H1 (cell line): ENCODE measurements around the gene MFNG. TPM values are rescaled to one million over a fixed set of nuclear protein-coding genes. Genes with fewer than 3 reads are reported as not detected.

Source experiments
- RAD21 ChIP-seq, 2 experiments: IDR thresholded peaks in 1 of 2; conservative IDR thresholded peaks in 1 of 2; 2 replicates each; pipeline ENCODE4 v1.6.1; 2011; ENCODE audit warnings: low read depth in 2 of 2, low read length in 2 of 2, improper control_type of control experiment in 1 of 2, inconsistent platforms in 1 of 2, mild to moderate bottlenecking in 1 of 2, moderate library complexity in 1 of 2
- RNF2 ChIP-seq: fragments of 200-900, 300-1000 bp; sonication (generic); IDR thresholded peaks from 2 replicates; pipeline ENCODE4 v1.7.1; 2016; ENCODE audit warnings: borderline replicate concordance, low read depth, mild to moderate bottlenecking, antibody characterized with exemption, low read length; ENCODE audit not compliant: poor library complexity, severe bottlenecking; ENCODE audit errors: missing control alignments
- SIN3A ChIP-seq, 2 experiments: IDR thresholded peaks in 1 of 2; conservative IDR thresholded peaks in 1 of 2; 2 replicates each; pipeline ENCODE4 v1.6.1; 2011 to 2012; ENCODE audit warnings: low read length in 2 of 2, improper control_type of control experiment in 1 of 2, low read depth in 1 of 2, mild to moderate bottlenecking in 1 of 2
- SIRT6 ChIP-seq: IDR thresholded peaks from one replicate; pipeline ENCODE4 v1.7.1; 2012; ENCODE audit warnings: low read length, inconsistent platforms
- TCF12 ChIP-seq: IDR thresholded peaks from 2 replicates; pipeline ENCODE4 v1.6.1; 2011; ENCODE audit warnings: low read depth, mild to moderate bottlenecking, low read length
- TEAD4 ChIP-seq: IDR thresholded peaks from 2 replicates; pipeline ENCODE4 v1.6.1; 2012; ENCODE audit warnings: low read depth, low read length, inconsistent platforms, mixed read lengths
- polyA plus RNA-seq, 7 experiments: library from polyadenylated mRNA; depleted of rRNA in 3 of 7; stranded (reverse) in 5 of 7; unstranded in 2 of 7; fragments of >200 nt in 5 of 7; fragments of 200-250 nt in 2 of 7; gene quantifications; 1 replicate in 5 of 7; 2 replicates in 1 of 7; 4 replicates in 1 of 7; pipeline versions ENCODE4 v1.2.1 to v1.2.3, GENCODE V29; 2011 to 2013; ENCODE audit warnings: missing spikeins in 2 of 7, mixed read lengths in 2 of 7
- total RNA-seq: library from RNA; stranded (reverse); fragmentation: NEBNext Ultra II Directional; extraction: Animal tissue kit (Norgen Biotek cat#: 25700); gene quantifications from 2 replicates; pipeline ENCODE4 v1.2.1, GENCODE V29; 2021

MFNG gene
- total and polyA plus RNA-seq, 2 of the 8 experiments (the other 6 are each of a cell fraction or from before 2014, with no cell fraction given): 1.7 to 5.5 TPM

DNA sequence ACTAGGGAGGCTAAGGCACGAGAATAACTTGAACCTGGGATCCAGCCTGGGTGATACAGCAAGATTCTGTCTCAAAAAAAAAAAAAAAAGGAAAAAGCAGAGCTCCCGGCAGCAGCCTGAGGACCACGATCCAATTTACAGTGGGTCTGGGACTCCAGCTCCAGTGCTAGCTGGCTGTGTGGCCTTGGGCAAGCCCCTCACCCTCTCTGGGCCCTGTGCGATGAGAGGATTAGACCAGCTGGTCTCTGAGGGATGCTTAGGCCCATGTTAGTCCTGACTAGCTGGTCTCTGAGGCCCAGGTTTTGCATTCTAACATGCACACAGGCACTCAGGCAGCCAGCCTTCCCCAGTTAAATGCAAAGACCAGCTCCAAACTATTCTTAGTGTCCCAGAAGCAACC is 19.4 kb upstream of the MFNG start (continued):
- TF ChIP-seq TEAD4 (no peak), SIN3A (conservative IDR thresholded peaks at IDR 0.05 in 1 of 2, IDR thresholded peaks at IDR 0.05 in 1 of 2; ENCODE audit: low read depth in 1 of 2, low read length in 2 of 2) (no peak), RAD21 (IDR thresholded peaks at IDR 0.05 in 1 of 2, conservative IDR thresholded peaks at IDR 0.05 in 1 of 2; ENCODE audit: low read depth in 2 of 2, low read length in 2 of 2) (no peak), RNF2 (no peak), SIRT6 (no peak), TCF12 (no peak)
